ENCODE measurements around the gene NPPB. TPM values are rescaled to one million over a fixed set of nuclear protein-coding genes. Genes with fewer than 3 reads are reported as not detected.

NPPB gene
- total RNA-seq, 6 experiments from 2014 or later, result not detected

GRCh38 chr1:11854519-11854918, 4.2 kb downstream of the NPPB start:
- no peak for DNase-seq
- no peak for TF ChIP-seq CTCF (IDR thresholded peaks at IDR 0.05)
- no peak overlapping the region for H3K27ac Mint-ChIP-seq

GRCh38 chr1:11851180-11851579, 7.6 kb downstream of the NPPB start:
- no peak for TF ChIP-seq CTCF (IDR thresholded peaks at IDR 0.05)
- Mint-ChIP-seq H3K27ac (no peak overlapping the region), H3K36me3 (ENCODE audit: low read depth) (no peaks in the 10 kb centered on the region), H3K4me1 (ENCODE audit: low read depth) (peaks cover 8% of the 10 kb centered on the region; the same call in 1 of the 2 replicates), H3K4me3 (no peak overlapping the region), H3K9me3 (no peaks in the 10 kb centered on the region), H3K27me3 (ENCODE audit: insufficient read depth) (peaks cover 40% of the 10 kb centered on the region)
- DNase-seq, result no peak

More at GRCh38 chr1:11854519-11854918, 4.2 kb downstream of the NPPB start:
- peaks cover 40% of the 10 kb centered on the region for H3K27me3 Mint-ChIP-seq (ENCODE audit: insufficient read depth)
- H3K9me3 Mint-ChIP-seq, result no peaks in the 10 kb centered on the region
- no peaks in the 10 kb centered on the region for H3K36me3 Mint-ChIP-seq (ENCODE audit: low read depth)
- no peaks in the 10 kb centered on the region for H3K4me1 Mint-ChIP-seq (ENCODE audit: low read depth)
- H3K4me3 Mint-ChIP-seq, result no peak overlapping the region

- no peak overlapping the region for H3K4me3 Mint-ChIP-seq
- TF ChIP-seq CTCF (IDR thresholded peaks at IDR 0.05), result no peak
- no peak for DNase-seq
- peaks cover 38% of the 10 kb centered on the region for H3K27me3 Mint-ChIP-seq (ENCODE audit: insufficient read depth)
- H3K4me1 Mint-ChIP-seq (ENCODE audit: low read depth), result peaks cover 8% of the 10 kb centered on the region; the same call in 1 of the 2 replicates
- H3K9me3 Mint-ChIP-seq, result no peaks in the 10 kb centered on the region
- peaks cover 10% of the 10 kb centered on the region for H3K36me3 Mint-ChIP-seq (ENCODE audit: low read depth)
- no peak overlapping the region for H3K27ac Mint-ChIP-seq
Measured at GRCh38 chr1:11850156-11850555, 8.6 kb downstream of the NPPB start.

- H3K4me3 Mint-ChIP-seq, result no peak overlapping the region
- no peaks in the 10 kb centered on the region for H3K9me3 Mint-ChIP-seq
- peaks cover 27% of the 10 kb centered on the region for H3K27me3 Mint-ChIP-seq (ENCODE audit: insufficient read depth)
- H3K4me1 Mint-ChIP-seq (ENCODE audit: low read depth), result peaks cover 8% of the 10 kb centered on the region; the same call in 1 of the 2 replicates
- peaks cover 18% of the 10 kb centered on the region for H3K36me3 Mint-ChIP-seq (ENCODE audit: low read depth)
- DNase-seq, result no peak
- no peak for TF ChIP-seq CTCF (IDR thresholded peaks at IDR 0.05)
- H3K27ac Mint-ChIP-seq, result no peak overlapping the region
Measured at GRCh38 chr1:11848373-11848700, 10.4 kb downstream of the NPPB start.

GRCh38 chr1:11847667-11848372, 10.9 kb downstream of the NPPB start, which contains the start of gene NPPA:
TSS of gene NPPA (minus strand) at chr1:11847783. CDS start at chr1:11847684, 99 bp downstream.
- no peak within 1 kb of the TSS for H3K4me3 Mint-ChIP-seq
- no peak for DNase-seq
- no peak for TF ChIP-seq CTCF (IDR thresholded peaks at IDR 0.05)
- H3K36me3 Mint-ChIP-seq (ENCODE audit: low read depth), result peaks cover 18% of the 10 kb centered on the region
- peaks cover 8% of the 10 kb centered on the region; the same call in 1 of the 2 replicates for H3K4me1 Mint-ChIP-seq (ENCODE audit: low read depth)
- no peaks in the 10 kb centered on the region for H3K9me3 Mint-ChIP-seq
- H3K27ac Mint-ChIP-seq, result no peak within 1 kb of the TSS
- peaks cover 22% of the 10 kb centered on the region for H3K27me3 Mint-ChIP-seq (ENCODE audit: insufficient read depth)

Data from HFFc6 (cell line).